Liver (tissue), 9 donors: ENCODE measurements around the gene PLPP4. TPM values are rescaled to one million over a fixed set of nuclear protein-coding genes. Genes with fewer than 3 reads are reported as not detected.

Experiments used
- DNase-seq: peaks from one replicate; pipeline ENCODE4 v3.0.0-alpha.2; 2017; ENCODE audit warnings: low spot score
- H3K27ac ChIP-seq, 2 donors: one replicate each; pipeline ENCODE4 v1.7.0; 2013; ENCODE audit warnings: inconsistent platforms in 2 of 2, low read length in 2 of 2, control low read depth in 1 of 2, low read depth in 1 of 2, mild to moderate bottlenecking in 1 of 2
- H3K27me3 ChIP-seq, 4 donors: one replicate each; pipeline versions ENCODE4 v1.6.1 to v1.7.0; 2013; ENCODE audit warnings: low read length in 3 of 4, inconsistent platforms in 1 of 4, mild to moderate bottlenecking in 1 of 4, moderate library complexity in 1 of 4; ENCODE audit not compliant: control insufficient read depth in 4 of 4, insufficient read depth in 4 of 4
- H3K36me3 ChIP-seq, 4 donors: one replicate each; pipeline versions ENCODE4 v1.6.1 to v1.7.0; 2013; ENCODE audit warnings: low read length in 3 of 4, mild to moderate bottlenecking in 3 of 4, low read depth in 1 of 4, moderate library complexity in 1 of 4; ENCODE audit not compliant: control insufficient read depth in 4 of 4, insufficient read depth in 3 of 4
- H3K4me1 ChIP-seq, 4 donors: one replicate each; pipeline versions ENCODE4 v1.6.1 to v1.7.0; 2013; ENCODE audit warnings: low read length in 3 of 4, mild to moderate bottlenecking in 3 of 4, moderate library complexity in 1 of 4; ENCODE audit not compliant: control insufficient read depth in 4 of 4, insufficient read depth in 4 of 4
- H3K4me3 ChIP-seq, 3 donors: one replicate each; pipeline versions ENCODE4 v1.6.1 to v1.7.0; 2013; ENCODE audit warnings: low read length in 3 of 3, control low read depth in 1 of 3, low read depth in 1 of 3, mild to moderate bottlenecking in 1 of 3
- H3K9ac ChIP-seq, 2 donors: one replicate each; pipeline ENCODE4 v1.7.0; 2013; ENCODE audit warnings: low read length in 2 of 2, mild to moderate bottlenecking in 2 of 2, moderate library complexity in 2 of 2, control low read depth in 1 of 2, low read depth in 1 of 2
- H3K9me3 ChIP-seq, 4 donors: one replicate each; pipeline versions ENCODE4 v1.6.1 to v1.7.0; 2013; ENCODE audit warnings: low read length in 3 of 4; ENCODE audit not compliant: control insufficient read depth in 4 of 4
- ATF3 ChIP-seq: IDR thresholded peaks from 2 replicates; pipeline ENCODE4 v1.6.1; 2016; ENCODE audit warnings: antibody characterized with exemption
- CTCF ChIP-seq: fragments of 150-350 bp; IDR thresholded peaks from 2 replicates; pipeline ENCODE4 v1.5.1; 2017; ENCODE audit warnings: improper control_type of control experiment, low read depth, low read length; ENCODE audit not compliant: missing input control
- EGR1 ChIP-seq, 2 donors: IDR thresholded peaks; 2 replicates each; pipeline ENCODE4 v1.6.1; 2016 to 2018; ENCODE audit warnings: antibody characterized with exemption in 2 of 2, low read depth in 2 of 2
- FOXA1 ChIP-seq: IDR thresholded peaks from 2 replicates; pipeline ENCODE4 v1.6.1; 2016; ENCODE audit warnings: antibody characterized with exemption
- FOXA2 ChIP-seq: IDR thresholded peaks from 2 replicates; pipeline ENCODE4 v1.6.1; 2016; ENCODE audit warnings: antibody characterized with exemption
- JUND ChIP-seq, 2 donors: IDR thresholded peaks; 2 replicates each; pipeline ENCODE4 v1.6.1; 2016; ENCODE audit warnings: antibody characterized with exemption in 2 of 2
- MAX ChIP-seq: IDR thresholded peaks from 2 replicates; pipeline ENCODE4 v1.6.1; 2016; ENCODE audit warnings: antibody characterized with exemption
- NR2F2 ChIP-seq: IDR thresholded peaks from 2 replicates; pipeline ENCODE4 v1.6.1; 2016; ENCODE audit warnings: antibody characterized with exemption
- REST ChIP-seq: IDR thresholded peaks from 2 replicates; pipeline ENCODE4 v1.6.1; 2016; ENCODE audit warnings: antibody characterized with exemption, mild to moderate bottlenecking
- SP1 ChIP-seq: IDR thresholded peaks from 2 replicates; pipeline ENCODE4 v1.6.1; 2018; ENCODE audit warnings: antibody characterized with exemption, mild to moderate bottlenecking
- TAF1 ChIP-seq: conservative IDR thresholded peaks from 2 replicates; pipeline ENCODE4 v1.6.1; 2016; ENCODE audit warnings: antibody characterized with exemption, mild to moderate bottlenecking
- WGBS: extraction: QIAGEN DNeasy Blood & Tissue Kit; methylation state at CpG from one replicate; pipeline ENCODE4 v1.1.7; 2013; 5-methylcytosine and 5-hydroxymethylcytosine counted together
- polyA plus RNA-seq, 2 donors: library from polyadenylated mRNA; stranded (reverse) in 1 of 2; unstranded in 1 of 2; fragments of 200-250 nt in 1 of 2; fragments of >200 nt in 1 of 2; fragmentation: Nextera tagmentation in 1 of 2; extraction: Ambion mirVana in 1 of 2; gene quantifications; one replicate each; pipeline versions ENCODE4 v1.2.1 to v1.2.3, GENCODE V29; 2013 to 2015
- total RNA-seq, 2 donors: library from RNA; depleted of rRNA; stranded (reverse); fragments of >200 nt; gene quantifications; one replicate each; pipeline ENCODE4 v1.2.3, GENCODE V29; 2014
- donor health status: healthy.
- donor health status: healthy.
- donor health status: healthy.
- donor health status: healthy.
- donor health status: healthy.

The PLPP4 gene
- total and polyA plus RNA-seq, 4 donors = 0.14 to 2.8 (median 0.93) TPM

GRCh38 chr10:120609006-120609405 lies 152.0 kb downstream of the PLPP4 start (continued):
- TF ChIP-seq ATF3 (no peak), FOXA2 (no peak)

GRCh38 chr10:120610791-120611190 lies 153.8 kb downstream of the PLPP4 start:
- no peaks in the 10 kb centered on the region for H3K36me3 ChIP-seq
- H3K4me3 ChIP-seq = no peak overlapping the region
- peaks cover 0 to 4% (median 0%) of the 10 kb centered on the region in 4 donors for H3K9me3 ChIP-seq
- H3K9ac ChIP-seq = no peak overlapping the region
- no peaks in the 10 kb centered on the region for H3K4me1 ChIP-seq
- no peak for TF ChIP-seq NR2F2
- no peak for TF ChIP-seq CTCF
- TF ChIP-seq MAX = no peak
- TF ChIP-seq EGR1 (IDR thresholded peaks at IDR 0.05; ENCODE audit: low read depth in 2 of 2) = no peak
- TF ChIP-seq SP1 = no peak
- TF ChIP-seq ATF3 = no peak
- H3K27me3 ChIP-seq = peaks cover 0 to 4% (median 2%) of the 10 kb centered on the region in 4 donors
- no peak overlapping the region for H3K27ac ChIP-seq
- no peak for DNase-seq

GRCh38 chr10:120612756-120613155 lies 155.7 kb downstream of the PLPP4 start:
- Histone ChIP-seq H3K9ac (no peak overlapping the region), H3K36me3 (no peaks in the 10 kb centered on the region), H3K27ac (no peak overlapping the region), H3K4me1 (no peaks in the 10 kb centered on the region), H3K9me3 (peaks cover under 1 to 6% (median 3%) of the 10 kb centered on the region in 4 donors), H3K27me3 (peaks cover 0 to 2% (median 0%) of the 10 kb centered on the region in 4 donors), H3K4me3 (no peak overlapping the region)
- no peak for TF ChIP-seq EGR1 (IDR thresholded peaks at IDR 0.05; ENCODE audit: low read depth in 2 of 2)
- no peak for TF ChIP-seq CTCF
- no peak for TF ChIP-seq FOXA2
- TF ChIP-seq REST = no peak
- no peak for TF ChIP-seq FOXA1
- TF ChIP-seq TAF1 = no peak
- no peak for TF ChIP-seq JUND (IDR thresholded peaks at IDR 0.05)
- no peak for DNase-seq
- 72% methylated on average over 2 of the region's 2 CpGs for WGBS
